ENCODE data around the gene OSBPL9. TPM values are rescaled to one million over a fixed set of nuclear protein-coding genes. Genes with fewer than 3 reads are reported as not detected.
"Not testable (repeated sequence)": the region's sequence is repeated elsewhere in the genome, so short reads cannot be mapped to it uniquely, and the experiment has no call there.

Gene OSBPL9
- total and polyA plus RNA-seq, 10 of the 15 experiments (the other 5 are each of a cell fraction or from before 2014, with no cell fraction given), result 25.9 to 156 (median 108) TPM

DNA sequence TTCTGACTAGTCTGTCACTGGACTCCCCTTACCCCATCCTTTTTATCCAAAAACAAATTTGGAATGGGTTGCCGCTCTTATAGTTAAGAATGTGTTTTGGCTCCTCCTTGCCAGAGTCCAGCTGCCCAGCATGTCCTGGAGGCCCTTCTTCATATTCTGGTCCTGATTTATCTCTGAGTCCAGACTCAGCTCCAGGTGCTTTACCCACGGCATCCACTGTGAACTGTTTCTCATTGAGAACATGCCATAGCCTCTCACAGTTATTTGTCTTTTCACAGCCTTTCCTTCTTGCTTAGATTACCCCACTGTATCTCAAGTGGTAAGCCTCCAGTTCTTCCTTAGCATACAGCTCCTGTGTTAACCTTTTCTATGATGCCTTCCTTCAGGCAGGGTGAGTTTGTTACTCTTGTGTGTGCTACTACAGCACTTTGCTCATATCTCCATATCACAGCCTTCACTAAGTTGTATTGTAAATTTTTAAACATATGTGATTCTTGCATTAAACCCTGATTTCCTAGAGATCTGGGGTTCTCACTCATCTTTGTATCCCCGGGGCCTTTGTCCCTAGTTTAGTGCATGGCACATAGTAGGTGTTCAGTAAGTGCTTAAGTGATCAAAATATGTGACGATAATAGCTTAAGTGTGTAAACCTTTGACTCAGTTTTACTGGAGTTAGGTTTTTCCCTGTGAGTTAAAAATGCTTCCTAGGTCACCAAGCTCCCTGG, 116.0 kb downstream of the OSBPL9 start (continued):
- no peak for TF ChIP-seq RELB (IDR thresholded peaks at IDR 0.05; ENCODE audit: low read depth)
- no peak for TF ChIP-seq POLR2AphosphoS5 (IDR thresholded peaks at IDR 0.05; ENCODE audit: low read length)
- no peak for TF ChIP-seq SRF (IDR thresholded peaks at IDR 0.05; ENCODE audit: low read depth in 2 of 2, low read length in 2 of 2)
- no peak for TF ChIP-seq PML (IDR thresholded peaks at IDR 0.05; ENCODE audit: low read length)

GRCh38 chr1:51733426-51733774, 116.5 kb downstream of the OSBPL9 start:
- H3K9me3 ChIP-seq (replicated peaks; ENCODE audit: control insufficient read depth, insufficient read depth, low read length); H3K27me3 ChIP-seq (replicated peaks in 1 of 2; ENCODE audit: control insufficient read depth in 2 of 2, insufficient read depth in 2 of 2, low read length in 1 of 2); H3K27ac ChIP-seq (ENCODE audit: control insufficient read depth, insufficient read depth); DNase-seq (ENCODE audit: low read depth, low spot score); H2AFZ ChIP-seq (ENCODE audit: control insufficient read depth, low read depth, low read length); BruUV-seq (replicated peaks); H3K9ac ChIP-seq (ENCODE audit: control insufficient read depth, insufficient read depth, low read length); in situ Hi-C loops (cut with MboI); ATAC-seq; FAIRE-seq; H4K20me1 ChIP-seq (ENCODE audit: control insufficient read depth, insufficient read depth); H3K36me3 ChIP-seq (ENCODE audit: control insufficient read depth in 2 of 2, insufficient read depth in 2 of 2, low read length in 1 of 2): not testable (repeated sequence)
- 89% methylated on average over 7 of the region's 7 CpGs for WGBS (ENCODE audit: insufficient coverage, insufficient replicate concordance, low lambda C conversion rate, missing lambda C conversion rate)
- SMC1A ChIA-PET (ENCODE audit: uncharacterized antibody, unreplicated experiment), result interaction anchor here (1.0 to 11.5 kb wide), 12 partner anchors 8 to 228 kb away, joined by 3 to 154 read pairs (median 3); no protein-coding TSS in a partner anchor
- H3K4me3 ChIP-seq, result peak overlapping the region; percentile 41
- peaks cover 95% of the 10 kb centered on the region for H3K79me2 ChIP-seq (ENCODE audit: control insufficient read depth, insufficient read depth, low read length)
- TF ChIP-seq MLLT1 (IDR thresholded peaks at IDR 0.05), result 0 out of 2 replicates have a peak, but pooled peaks have one; percentile 28
- TF ChIP-seq, protein P1, sequence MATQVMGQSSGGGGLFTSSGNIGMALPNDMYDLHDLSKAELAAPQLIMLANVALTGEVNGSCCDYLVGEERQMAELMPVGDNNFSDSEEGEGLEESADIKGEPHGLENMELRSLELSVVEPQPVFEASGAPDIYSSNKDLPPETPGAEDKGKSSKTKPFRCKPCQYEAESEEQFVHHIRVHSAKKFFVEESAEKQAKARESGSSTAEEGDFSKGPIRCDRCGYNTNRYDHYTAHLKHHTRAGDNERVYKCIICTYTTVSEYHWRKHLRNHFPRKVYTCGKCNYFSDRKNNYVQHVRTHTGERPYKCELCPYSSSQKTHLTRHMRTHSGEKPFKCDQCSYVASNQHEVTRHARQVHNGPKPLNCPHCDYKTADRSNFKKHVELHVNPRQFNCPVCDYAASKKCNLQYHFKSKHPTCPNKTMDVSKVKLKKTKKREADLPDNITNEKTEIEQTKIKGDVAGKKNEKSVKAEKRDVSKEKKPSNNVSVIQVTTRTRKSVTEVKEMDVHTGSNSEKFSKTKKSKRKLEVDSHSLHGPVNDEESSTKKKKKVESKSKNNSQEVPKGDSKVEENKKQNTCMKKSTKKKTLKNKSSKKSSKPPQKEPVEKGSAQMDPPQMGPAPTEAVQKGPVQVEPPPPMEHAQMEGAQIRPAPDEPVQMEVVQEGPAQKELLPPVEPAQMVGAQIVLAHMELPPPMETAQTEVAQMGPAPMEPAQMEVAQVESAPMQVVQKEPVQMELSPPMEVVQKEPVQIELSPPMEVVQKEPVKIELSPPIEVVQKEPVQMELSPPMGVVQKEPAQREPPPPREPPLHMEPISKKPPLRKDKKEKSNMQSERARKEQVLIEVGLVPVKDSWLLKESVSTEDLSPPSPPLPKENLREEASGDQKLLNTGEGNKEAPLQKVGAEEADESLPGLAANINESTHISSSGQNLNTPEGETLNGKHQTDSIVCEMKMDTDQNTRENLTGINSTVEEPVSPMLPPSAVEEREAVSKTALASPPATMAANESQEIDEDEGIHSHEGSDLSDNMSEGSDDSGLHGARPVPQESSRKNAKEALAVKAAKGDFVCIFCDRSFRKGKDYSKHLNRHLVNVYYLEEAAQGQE (IDR thresholded peaks at IDR 0.05; ENCODE audit: low read depth, low read length), result peak; percentile 33; the same call in 1 of the 2 replicates
- RAD21 ChIA-PET (ENCODE audit: unreplicated experiment), result interaction anchor here (0.8 to 1.9 kb wide), 5 partner anchors 9 to 118 kb away, joined by 3 to 5 read pairs (median 5); no protein-coding TSS in a partner anchor
- H3K4me2 ChIP-seq (ENCODE audit: control insufficient read depth, insufficient read depth), result peak overlapping the region; percentile 26
- CTCF ChIA-PET, result interaction anchor here (1.0 to 2.9 kb wide), 7 partner anchors 18 to 296 kb away, joined by 3 to 21 read pairs (median 4); no protein-coding TSS in a partner anchor
- POLR2A ChIA-PET, result interaction anchor here (0.8 to 10.0 kb wide), 4 partner anchors 7 to 31 kb away, joined by 3 to 99 read pairs (median 8); no protein-coding TSS in a partner anchor
- H3K4me1 ChIP-seq (ENCODE audit: control insufficient read depth, insufficient read depth, low read length), result peaks cover 13% of the 10 kb centered on the region
- intact Hi-C loops (cut with micrococcal nuclease; ENCODE audit: unreplicated experiment), result loop anchor here (10.0 kb wide), 2 partner anchors 109 to 219 kb away; partner anchors contain the start of gene EPS15
